Measurements from ENCODE around the gene AFAP1L1. TPM values are rescaled to one million over a fixed set of nuclear protein-coding genes. Genes with fewer than 3 reads are reported as not detected.
A peak's percentile ranks its signal among the peaks of the same experiment; 100 is the strongest.

AFAP1L1 gene
- polyA plus RNA-seq, 1 donor, result 9.6 TPM

DNA sequence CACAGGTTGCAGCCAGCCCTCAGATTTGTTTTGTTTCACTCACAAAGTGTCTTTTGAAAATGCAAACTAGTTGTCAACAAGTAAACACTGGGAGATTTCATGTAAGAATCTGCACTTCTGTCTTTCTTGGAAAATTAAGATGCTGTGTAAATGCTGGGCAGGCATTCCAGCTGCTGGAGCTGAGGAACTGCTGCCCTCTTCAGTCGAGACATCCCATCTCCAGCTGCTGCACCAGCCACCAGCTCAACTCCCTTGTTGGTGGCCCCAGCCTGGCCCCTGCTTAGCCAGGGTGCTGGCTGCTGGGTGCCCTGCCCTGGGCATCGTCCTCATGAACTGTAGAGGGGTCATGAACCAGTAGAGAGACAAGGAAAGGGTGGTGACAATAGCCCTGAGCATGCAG lies 33.1 kb upstream of the AFAP1L1 start:
- DNase-seq, result no peak
- Histone ChIP-seq H3K27me3 (ENCODE audit: control insufficient read depth, insufficient read depth, low read length) (peaks cover 32% of the 10 kb centered on the region), H3K9me3 (ENCODE audit: control insufficient read depth, low read depth, low read length) (no peaks in the 10 kb centered on the region), H3K4me1 (ENCODE audit: control insufficient read depth, insufficient read depth, low read length) (no peaks in the 10 kb centered on the region), H3K27ac (ENCODE audit: low read length) (no peak overlapping the region), H3K36me3 (ENCODE audit: control insufficient read depth, insufficient read depth, low read length) (no peaks in the 10 kb centered on the region), H3K4me3 (ENCODE audit: low read length) (no peak overlapping the region)
- WGBS (ENCODE audit: insufficient coverage, low lambda C conversion rate), result no CpG with 5 or more reads among the region's 2 CpGs

DNA sequence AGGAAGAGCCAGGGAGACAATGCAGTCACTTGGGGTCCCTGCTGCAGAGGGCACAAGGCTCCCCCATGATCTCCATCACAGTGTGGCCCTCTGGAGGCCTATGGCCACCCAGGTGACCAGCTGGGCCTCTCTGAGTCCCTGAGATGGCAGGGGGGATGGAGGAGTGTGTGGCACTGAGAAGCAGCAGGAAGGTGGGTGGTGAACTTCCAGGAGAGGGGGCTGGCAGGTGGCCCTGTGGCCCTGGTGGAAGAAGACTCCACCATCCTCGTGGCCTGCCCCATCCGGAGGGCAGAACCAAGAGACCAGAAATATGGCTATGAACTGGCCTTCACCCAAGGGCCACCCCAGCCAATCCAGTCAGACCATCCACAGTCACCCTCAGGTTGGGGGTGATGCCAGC lies 31.7 kb upstream of the AFAP1L1 start:
- H3K4me1 ChIP-seq (ENCODE audit: control insufficient read depth, insufficient read depth, low read length), result no peaks in the 10 kb centered on the region
- no peak overlapping the region for H3K27ac ChIP-seq (ENCODE audit: low read length)
- no peaks in the 10 kb centered on the region for H3K36me3 ChIP-seq (ENCODE audit: control insufficient read depth, insufficient read depth, low read length)
- no CpG with 5 or more reads among the region's 2 CpGs for WGBS (ENCODE audit: insufficient coverage, low lambda C conversion rate)
- no peak overlapping the region for H3K4me3 ChIP-seq (ENCODE audit: low read length)
- H3K9me3 ChIP-seq (ENCODE audit: control insufficient read depth, low read depth, low read length), result no peaks in the 10 kb centered on the region
- peaks cover 25% of the 10 kb centered on the region for H3K27me3 ChIP-seq (ENCODE audit: control insufficient read depth, insufficient read depth, low read length)
- DNase-seq, result no peak

DNA sequence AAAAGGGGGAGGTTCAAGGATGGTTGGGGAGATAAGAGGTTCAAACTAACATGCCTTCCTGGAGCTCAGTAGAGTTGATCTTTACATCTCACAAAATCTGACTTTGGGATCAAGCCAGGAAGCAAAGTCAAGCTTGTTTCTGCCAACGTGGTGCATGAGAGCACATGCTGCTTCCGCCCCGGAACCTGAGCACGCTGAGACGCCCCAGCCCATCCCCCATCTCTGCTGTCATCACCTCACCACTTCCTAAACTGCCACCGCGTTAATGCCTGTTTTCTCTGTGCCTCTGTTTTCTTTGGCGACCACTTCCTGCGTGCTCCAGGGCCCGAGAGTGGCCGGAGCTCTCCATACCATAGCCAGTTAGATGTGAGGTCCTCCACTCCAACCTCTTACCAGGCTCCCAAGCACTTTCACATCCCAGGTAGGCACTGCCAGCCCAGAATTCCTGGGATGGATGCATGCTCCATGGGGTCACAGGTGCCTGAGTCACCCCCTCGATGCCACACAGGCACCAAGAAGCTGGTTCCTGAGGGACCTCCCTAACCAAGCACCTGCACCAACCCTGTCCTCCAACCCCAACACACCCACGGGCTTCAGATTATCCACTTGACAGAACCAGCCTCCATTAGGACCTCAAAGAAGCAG lies 31.2 kb upstream of the AFAP1L1 start:
- H3K27ac ChIP-seq (ENCODE audit: low read length), result no peak overlapping the region
- H3K9me3 ChIP-seq (ENCODE audit: control insufficient read depth, low read depth, low read length), result no peaks in the 10 kb centered on the region
- no peaks in the 10 kb centered on the region for H3K36me3 ChIP-seq (ENCODE audit: control insufficient read depth, insufficient read depth, low read length)
- DNase-seq, result peak in 1 of 2 donors; percentile 13
- no peaks in the 10 kb centered on the region for H3K4me1 ChIP-seq (ENCODE audit: control insufficient read depth, insufficient read depth, low read length)
- no peak overlapping the region for H3K4me3 ChIP-seq (ENCODE audit: low read length)
- peaks cover 25% of the 10 kb centered on the region for H3K27me3 ChIP-seq (ENCODE audit: control insufficient read depth, insufficient read depth, low read length)
- no CpG with 5 or more reads among the region's 13 CpGs for WGBS (ENCODE audit: insufficient coverage, low lambda C conversion rate)

DNA sequence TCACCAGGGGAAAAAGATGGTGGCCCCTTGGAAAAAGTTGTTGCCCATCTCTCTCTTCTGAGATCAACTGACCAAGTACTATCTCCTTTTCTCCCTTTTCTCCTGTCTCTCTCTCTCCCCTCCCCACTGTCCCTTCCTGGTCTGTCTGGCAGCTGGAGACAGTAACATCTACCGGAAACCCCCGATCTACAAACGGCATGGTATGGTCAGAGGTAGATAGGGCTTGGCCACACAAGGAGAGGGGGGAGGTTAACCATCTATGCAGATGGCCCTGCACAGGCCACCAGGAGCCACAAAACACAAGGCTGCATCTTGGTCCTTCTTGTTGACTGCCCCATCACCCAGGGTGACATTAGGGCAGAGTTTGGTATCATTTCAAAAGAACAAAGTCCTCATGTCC lies 29.3 kb upstream of the AFAP1L1 start:
- no CpG with 5 or more reads among the region's 3 CpGs for WGBS (ENCODE audit: insufficient coverage, low lambda C conversion rate)
- no peaks in the 10 kb centered on the region for H3K9me3 ChIP-seq (ENCODE audit: control insufficient read depth, low read depth, low read length)
- H3K36me3 ChIP-seq (ENCODE audit: control insufficient read depth, insufficient read depth, low read length), result no peaks in the 10 kb centered on the region
- H3K4me3 ChIP-seq (ENCODE audit: low read length), result no peak overlapping the region
- H3K4me1 ChIP-seq (ENCODE audit: control insufficient read depth, insufficient read depth, low read length), result no peaks in the 10 kb centered on the region
- DNase-seq, result no peak
- no peak overlapping the region for H3K27ac ChIP-seq (ENCODE audit: low read length)
- H3K27me3 ChIP-seq (ENCODE audit: control insufficient read depth, insufficient read depth, low read length), result peaks cover 17% of the 10 kb centered on the region

DNA sequence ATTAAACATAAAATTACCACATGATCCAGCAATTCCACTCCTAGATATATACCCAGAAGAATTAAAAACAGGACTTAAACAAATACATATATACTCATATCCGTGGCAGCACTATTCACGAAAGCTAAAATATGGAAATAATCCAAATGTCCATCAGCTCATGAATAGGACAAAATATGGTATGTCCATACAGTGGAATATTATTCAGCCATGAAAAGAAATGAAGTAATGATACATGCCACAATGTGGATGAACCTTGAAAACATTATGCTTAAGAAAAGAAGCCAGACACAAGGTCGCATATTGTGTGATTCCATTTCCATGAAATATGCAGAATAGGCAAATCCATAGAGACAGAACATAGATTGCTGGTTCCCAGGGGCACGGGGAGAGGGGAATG lies 24.8 kb upstream of the AFAP1L1 start:
- H3K4me1 ChIP-seq (ENCODE audit: control insufficient read depth, insufficient read depth, low read length), result no peaks in the 10 kb centered on the region
- no peaks in the 10 kb centered on the region for H3K36me3 ChIP-seq (ENCODE audit: control insufficient read depth, insufficient read depth, low read length)
- peaks cover 11% of the 10 kb centered on the region for H3K27me3 ChIP-seq (ENCODE audit: control insufficient read depth, insufficient read depth, low read length)
- WGBS (ENCODE audit: insufficient coverage, low lambda C conversion rate), result 80% methylated on average over 1 of the region's 4 CpGs
- no peak overlapping the region for H3K4me3 ChIP-seq (ENCODE audit: low read length)
- H3K27ac ChIP-seq (ENCODE audit: low read length), result no peak overlapping the region
- no peak for DNase-seq
- H3K9me3 ChIP-seq (ENCODE audit: control insufficient read depth, low read depth, low read length), result no peaks in the 10 kb centered on the region

DNA sequence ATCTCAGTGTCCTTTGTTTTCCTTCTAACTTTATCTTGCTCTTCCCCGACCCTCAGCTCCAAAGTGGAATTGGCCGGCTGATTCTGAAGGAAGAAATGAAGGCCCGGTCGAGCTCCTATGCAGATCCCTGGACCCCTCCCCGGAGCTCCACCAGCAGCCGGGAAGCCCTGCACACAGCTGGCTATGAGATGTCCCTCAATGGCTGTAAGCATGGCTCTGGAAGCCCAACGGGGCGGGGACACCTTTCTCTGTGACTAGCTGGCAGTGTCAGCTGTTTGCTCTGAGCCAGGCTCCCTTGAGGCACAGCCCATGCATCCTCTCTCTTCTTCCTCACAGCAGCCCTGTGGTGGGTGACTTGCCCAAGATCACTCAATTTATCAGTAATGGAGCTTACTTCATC lies 23.9 kb upstream of the AFAP1L1 start:
- no CpG with 5 or more reads among the region's 8 CpGs for WGBS (ENCODE audit: insufficient coverage, low lambda C conversion rate)
- DNase-seq, result no peak
- Histone ChIP-seq H3K27ac (ENCODE audit: low read length) (no peak overlapping the region), H3K36me3 (ENCODE audit: control insufficient read depth, insufficient read depth, low read length) (no peaks in the 10 kb centered on the region), H3K4me1 (ENCODE audit: control insufficient read depth, insufficient read depth, low read length) (no peaks in the 10 kb centered on the region), H3K9me3 (ENCODE audit: control insufficient read depth, low read depth, low read length) (no peaks in the 10 kb centered on the region), H3K4me3 (ENCODE audit: low read length) (no peak overlapping the region), H3K27me3 (ENCODE audit: control insufficient read depth, insufficient read depth, low read length) (peaks cover 11% of the 10 kb centered on the region)

DNA sequence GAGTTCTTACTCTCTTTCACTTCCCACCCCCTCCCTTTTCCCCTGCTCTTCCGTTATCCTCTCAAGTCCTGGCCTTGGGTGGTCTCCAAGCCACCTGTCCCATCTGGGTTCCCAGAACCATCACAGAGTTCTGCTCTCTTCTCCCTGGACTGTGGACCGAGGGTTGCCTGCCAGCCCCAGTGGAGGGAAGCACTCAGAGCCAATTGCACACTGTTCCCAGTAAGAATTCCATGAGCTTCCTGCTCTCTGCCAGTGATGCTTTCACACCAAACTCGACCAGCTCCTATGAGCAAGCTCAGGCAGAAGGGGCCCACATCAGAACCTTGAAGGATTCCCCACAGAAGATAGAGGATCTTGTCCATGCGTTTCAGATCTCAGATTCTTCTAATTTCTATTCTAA lies 20.1 kb upstream of the AFAP1L1 start:
- Histone ChIP-seq H3K27ac (ENCODE audit: low read length) (no peak overlapping the region), H3K4me3 (ENCODE audit: low read length) (no peak overlapping the region), H3K27me3 (ENCODE audit: control insufficient read depth, insufficient read depth, low read length) (peaks cover 15% of the 10 kb centered on the region), H3K9me3 (ENCODE audit: control insufficient read depth, low read depth, low read length) (no peaks in the 10 kb centered on the region), H3K36me3 (ENCODE audit: control insufficient read depth, insufficient read depth, low read length) (no peaks in the 10 kb centered on the region), H3K4me1 (ENCODE audit: control insufficient read depth, insufficient read depth, low read length) (no peaks in the 10 kb centered on the region)
- WGBS (ENCODE audit: insufficient coverage, low lambda C conversion rate), result no CpG with 5 or more reads among the region's 4 CpGs
- DNase-seq, result no peak

DNA sequence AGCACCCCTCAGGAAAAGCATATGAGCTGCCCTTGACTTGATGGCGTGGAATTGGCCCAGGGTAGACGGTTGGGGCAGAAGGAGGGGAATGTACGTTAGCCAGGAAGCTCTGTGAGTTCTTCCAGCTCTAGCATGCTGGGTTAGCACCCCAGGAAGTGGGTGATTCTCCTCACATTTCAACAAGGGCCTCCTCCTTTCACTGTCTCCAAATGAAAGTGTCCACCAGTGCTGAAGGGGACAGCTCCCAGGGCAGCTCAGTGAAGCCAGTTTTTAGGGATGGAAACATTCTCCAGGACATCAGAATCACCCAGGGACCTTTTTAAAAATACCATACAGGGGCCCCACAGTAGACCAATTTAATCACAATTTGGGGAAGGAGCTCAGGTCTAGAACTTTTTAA lies 17.2 kb upstream of the AFAP1L1 start:
- Histone ChIP-seq H3K4me1 (ENCODE audit: control insufficient read depth, insufficient read depth, low read length) (no peaks in the 10 kb centered on the region), H3K9me3 (ENCODE audit: control insufficient read depth, low read depth, low read length) (no peaks in the 10 kb centered on the region), H3K27me3 (ENCODE audit: control insufficient read depth, insufficient read depth, low read length) (peaks cover 19% of the 10 kb centered on the region), H3K27ac (ENCODE audit: low read length) (no peak overlapping the region), H3K4me3 (ENCODE audit: low read length) (no peak overlapping the region), H3K36me3 (ENCODE audit: control insufficient read depth, insufficient read depth, low read length) (no peaks in the 10 kb centered on the region)
- WGBS (ENCODE audit: insufficient coverage, low lambda C conversion rate), result no CpG with 5 or more reads among the region's 3 CpGs
- DNase-seq, result no peak

DNA sequence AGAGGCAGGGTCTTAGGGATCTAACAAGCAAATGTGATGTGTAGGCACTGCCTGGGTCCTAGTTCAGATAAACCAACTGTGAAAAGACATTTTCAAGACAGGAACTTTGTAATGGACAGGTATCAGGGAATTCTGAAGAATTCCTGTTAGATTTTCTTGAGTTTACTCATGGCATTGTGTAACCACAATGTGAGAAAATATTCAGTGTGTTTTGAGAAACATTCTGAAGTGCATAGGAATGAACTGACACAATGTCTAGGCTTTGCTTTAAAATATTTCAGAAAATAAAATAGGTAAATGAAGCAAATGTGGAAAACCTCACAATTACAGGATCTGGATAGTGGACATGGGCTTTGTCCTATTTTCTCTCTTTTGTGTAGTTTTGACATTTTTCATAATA lies 15.2 kb upstream of the AFAP1L1 start:
- Histone ChIP-seq H3K9me3 (ENCODE audit: control insufficient read depth, low read depth, low read length) (no peaks in the 10 kb centered on the region), H3K36me3 (ENCODE audit: control insufficient read depth, insufficient read depth, low read length) (no peaks in the 10 kb centered on the region), H3K4me1 (ENCODE audit: control insufficient read depth, insufficient read depth, low read length) (no peaks in the 10 kb centered on the region), H3K27ac (ENCODE audit: low read length) (no peak overlapping the region), H3K27me3 (ENCODE audit: control insufficient read depth, insufficient read depth, low read length) (peaks cover 22% of the 10 kb centered on the region), H3K4me3 (ENCODE audit: low read length) (no peak overlapping the region)
- no peak for DNase-seq

DNA sequence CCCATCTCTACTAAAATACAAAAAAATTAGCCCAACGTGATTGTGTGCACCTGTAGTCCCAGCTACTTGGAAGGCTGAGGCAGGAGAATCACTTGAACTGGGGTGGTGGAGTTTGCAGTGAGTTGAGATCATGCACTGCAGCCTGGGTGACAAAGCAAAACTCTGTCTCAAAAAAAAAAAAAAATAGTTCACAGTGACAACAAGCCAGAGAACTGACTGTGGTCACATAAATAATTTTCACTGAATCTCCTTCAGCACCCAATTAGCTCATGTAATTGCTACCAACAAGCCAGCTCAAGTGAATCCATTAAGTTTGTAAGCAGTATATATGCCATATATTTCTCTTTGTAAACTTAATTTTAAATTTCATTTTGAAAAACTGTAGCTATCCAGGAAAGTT lies 14.5 kb upstream of the AFAP1L1 start:
- H3K4me1 ChIP-seq (ENCODE audit: control insufficient read depth, insufficient read depth, low read length), result no peaks in the 10 kb centered on the region
- peaks cover 27% of the 10 kb centered on the region for H3K27me3 ChIP-seq (ENCODE audit: control insufficient read depth, insufficient read depth, low read length)
- no CpG with 5 or more reads among the region's 1 CpG for WGBS (ENCODE audit: insufficient coverage, low lambda C conversion rate)
- no peak overlapping the region for H3K27ac ChIP-seq (ENCODE audit: low read length)
- no peaks in the 10 kb centered on the region for H3K9me3 ChIP-seq (ENCODE audit: control insufficient read depth, low read depth, low read length)
- DNase-seq, result no peak
- H3K36me3 ChIP-seq (ENCODE audit: control insufficient read depth, insufficient read depth, low read length), result no peaks in the 10 kb centered on the region
- no peak overlapping the region for H3K4me3 ChIP-seq (ENCODE audit: low read length)

DNA sequence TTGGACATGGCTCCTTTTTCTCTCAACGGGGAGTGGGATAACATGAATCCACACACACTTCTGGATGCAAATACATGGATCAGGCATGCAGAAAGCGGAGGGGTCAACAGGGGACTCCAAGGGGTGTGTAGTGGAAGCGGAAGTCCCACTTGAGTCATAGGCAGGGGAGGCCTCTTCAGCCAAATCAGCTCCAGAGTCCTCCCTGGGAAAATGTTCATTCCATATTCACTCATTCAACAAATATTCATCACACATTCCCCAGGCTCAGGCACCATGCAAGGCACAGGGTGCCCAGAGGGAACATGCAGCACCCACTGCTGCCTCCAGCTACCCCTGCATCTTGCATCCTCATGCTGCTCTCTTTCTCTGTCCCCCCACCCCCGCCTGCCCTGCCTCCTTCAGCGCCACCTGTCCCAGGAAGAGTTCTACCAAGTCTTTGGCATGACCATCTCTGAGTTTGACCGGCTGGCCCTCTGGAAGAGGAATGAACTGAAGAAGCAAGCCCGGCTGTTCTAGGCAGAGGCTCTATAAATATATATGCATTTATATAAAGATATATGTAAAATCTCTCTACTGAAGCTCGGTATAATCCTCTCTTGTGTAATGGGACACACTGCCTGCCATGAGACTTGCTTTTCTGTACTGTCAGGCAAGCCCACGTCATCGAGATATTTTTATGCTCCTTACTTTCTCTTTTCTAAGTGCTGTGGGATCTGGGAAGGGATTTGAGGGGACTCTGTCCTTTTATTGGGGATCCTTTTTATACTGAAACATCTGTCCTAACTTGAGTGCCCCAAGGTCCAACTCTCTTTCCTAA lies 13.6 kb upstream of the AFAP1L1 start:
- no CpG with 5 or more reads among the region's 10 CpGs for WGBS (ENCODE audit: insufficient coverage, low lambda C conversion rate)
- no peak for DNase-seq
- H3K4me3 ChIP-seq (ENCODE audit: low read length), result no peak overlapping the region
- H3K27me3 ChIP-seq (ENCODE audit: control insufficient read depth, insufficient read depth, low read length), result peaks cover 31% of the 10 kb centered on the region
- H3K27ac ChIP-seq (ENCODE audit: low read length), result no peak overlapping the region
- no peaks in the 10 kb centered on the region for H3K9me3 ChIP-seq (ENCODE audit: control insufficient read depth, low read depth, low read length)
- H3K4me1 ChIP-seq (ENCODE audit: control insufficient read depth, insufficient read depth, low read length), result no peaks in the 10 kb centered on the region
- no peaks in the 10 kb centered on the region for H3K36me3 ChIP-seq (ENCODE audit: control insufficient read depth, insufficient read depth, low read length)
